Loucy (cell line): ENCODE measurements around the gene RIN3.

Experiments used
- H2AFZ ChIP-seq: fragments of 200-600 bp; sonication (generic); 2 replicates; pipeline ENCODE4 v1.6.0; 2016; ENCODE audit warnings: antibody characterized with exemption, mild to moderate bottlenecking, low read length, moderate library complexity
- H3F3A ChIP-seq: fragments of 200-600 bp; 2 replicates; pipeline ENCODE4 v1.6.0; 2016; ENCODE audit warnings: antibody characterized with exemption, low read depth, mild to moderate bottlenecking
- H3K27me3 ChIP-seq: fragments of 200-600 bp; sonication (generic); 2 replicates; pipeline ENCODE4 v1.6.1; 2014; ENCODE audit warnings: low read length, mild to moderate bottlenecking; ENCODE audit not compliant: insufficient read depth, poor library complexity, severe bottlenecking
- H3K36me3 ChIP-seq: fragments of 200-600 bp; sonication (generic); 2 replicates; pipeline ENCODE4 v1.6.1; 2016; ENCODE audit warnings: low read length; ENCODE audit not compliant: insufficient read depth
- H3K4me1 ChIP-seq: fragments of 200-600 bp; sonication (generic); 2 replicates; pipeline ENCODE4 v1.5.1; 2014; ENCODE audit warnings: low read length, mild to moderate bottlenecking; ENCODE audit not compliant: insufficient read depth, poor library complexity, severe bottlenecking
- H3K4me2 ChIP-seq: fragments of 200-600 bp; sonication (generic); 2 replicates; pipeline ENCODE4 v1.6.0; 2014; ENCODE audit warnings: antibody characterized with exemption, low read length, low read depth, mild to moderate bottlenecking; ENCODE audit not compliant: poor library complexity, severe bottlenecking
- H3K4me3 ChIP-seq: fragments of 200-600 bp; sonication (generic); 2 replicates; pipeline ENCODE4 v1.5.1; 2014; ENCODE audit warnings: low read length, mild to moderate bottlenecking, mixed read lengths; ENCODE audit not compliant: poor library complexity, severe bottlenecking
- H3K79me2 ChIP-seq: fragments of 200-600 bp; sonication (generic); 2 replicates; pipeline ENCODE4 v1.6.1; 2014; ENCODE audit warnings: low read length; ENCODE audit not compliant: insufficient read depth
- H3K9ac ChIP-seq: fragments of 200-600 bp; sonication (generic); 2 replicates; pipeline ENCODE4 v1.6.0; 2014; ENCODE audit warnings: mild to moderate bottlenecking, low read depth, low read length, moderate library complexity; ENCODE audit not compliant: poor library complexity, severe bottlenecking
- H3K9me2 ChIP-seq: fragments of 200-600 bp; sonication (generic); replicated peaks from 2 replicates; pipeline ENCODE4 v1.6.1; 2016; ENCODE audit warnings: low read depth, low read length, mixed read lengths
- H3K9me3 ChIP-seq: fragments of 200-600 bp; sonication (generic); 2 replicates; pipeline ENCODE4 v1.6.1; 2014; ENCODE audit warnings: mild to moderate bottlenecking, antibody characterized with exemption, low read length, low read depth; ENCODE audit not compliant: insufficient read depth
- H4K20me1 ChIP-seq: fragments of 200-600 bp; sonication (generic); 2 replicates; pipeline ENCODE4 v1.6.0; 2014; ENCODE audit warnings: antibody characterized with exemption, low read length, mild to moderate bottlenecking; ENCODE audit not compliant: insufficient read depth, poor library complexity, severe bottlenecking
- CTCF ChIP-seq: fragments of 200-600 bp; sonication (generic); conservative IDR thresholded peaks from 2 replicates; pipeline ENCODE4 v1.5.1; 2014; ENCODE audit warnings: mild to moderate bottlenecking, antibody characterized with exemption, low read length
- EZH2phosphoT487 ChIP-seq: fragments of 200-600 bp; IDR thresholded peaks from 2 replicates; pipeline ENCODE4 v1.6.1; 2018; ENCODE audit warnings: antibody characterized with exemption, mild to moderate bottlenecking, moderate library complexity, borderline replicate concordance

RIN3 gene

DNA sequence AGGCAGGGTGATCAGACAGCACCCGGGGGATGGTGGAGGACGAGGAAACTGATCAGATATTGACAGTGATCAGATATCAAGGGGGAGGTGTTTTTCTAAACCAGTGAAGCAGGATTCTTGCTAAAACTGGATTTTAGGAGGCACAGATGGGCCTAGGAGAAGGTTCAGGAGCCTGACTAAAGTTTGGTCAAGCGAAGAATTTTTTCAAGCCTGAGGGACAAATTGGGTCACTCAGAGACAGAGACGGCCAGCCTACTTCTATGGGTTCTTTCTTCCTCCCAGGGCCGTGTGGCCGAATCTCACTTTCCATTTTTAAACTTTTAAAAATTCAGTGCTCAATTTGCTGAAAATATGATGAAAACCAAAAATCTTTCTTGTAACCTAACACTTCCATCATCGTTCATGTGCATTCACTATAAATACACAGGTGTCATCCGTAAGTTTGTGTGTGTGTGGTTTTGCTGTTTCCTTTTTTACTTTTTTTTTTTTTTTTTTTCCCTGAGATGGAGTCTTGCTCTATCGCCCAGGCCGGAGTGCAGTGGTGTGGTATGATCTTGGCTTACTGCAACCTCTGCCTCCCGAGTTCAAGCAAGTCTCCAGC is 68.5 kb downstream of the RIN3 start:
- no peaks in the 10 kb centered on the region for H3K79me2 ChIP-seq
- TF ChIP-seq EZH2phosphoT487 (no peak), CTCF (no peak)
- H3K27me3 ChIP-seq = no peaks in the 10 kb centered on the region
- no peaks in the 10 kb centered on the region for H3K9me3 ChIP-seq
- no peak overlapping the region for H3K4me2 ChIP-seq
- no peak overlapping the region for H3K9ac ChIP-seq
- H3K9me2 ChIP-seq = no peaks in the 10 kb centered on the region
- no peak overlapping the region for H3K4me3 ChIP-seq
- peaks cover 16% of the 10 kb centered on the region for H3F3A ChIP-seq
- H3K4me1 ChIP-seq = peaks cover 45% of the 10 kb centered on the region
- no peaks in the 10 kb centered on the region for H4K20me1 ChIP-seq
- peaks cover 61% of the 10 kb centered on the region; the same call in 1 of the 2 replicates for H3K36me3 ChIP-seq
- no peak overlapping the region for H2AFZ ChIP-seq

- Histone ChIP-seq H3K9ac (no peak overlapping the region), H3K4me3 (no peak overlapping the region)
- TF ChIP-seq CTCF (no peak), EZH2phosphoT487 (no peak)
Observed at GRCh38 chr14:92582706-92583452, 69.3 kb downstream of the RIN3 start.

GRCh38 chr14:92584220-92584619 is 70.6 kb downstream of the RIN3 start:
- H4K20me1 ChIP-seq = no peaks in the 10 kb centered on the region
- TF ChIP-seq EZH2phosphoT487 (no peak), CTCF (no peak)

More at GRCh38 chr14:92582706-92583452, 69.3 kb downstream of the RIN3 start:
- Histone ChIP-seq H4K20me1 (no peaks in the 10 kb centered on the region), H3K4me2 (no peak overlapping the region), H3K79me2 (no peaks in the 10 kb centered on the region), H3F3A (peaks cover 17% of the 10 kb centered on the region), H3K4me1 (peaks cover 47% of the 10 kb centered on the region), H2AFZ (no peak overlapping the region), H3K36me3 (peaks cover 53% of the 10 kb centered on the region; the same call in 1 of the 2 replicates), H3K9me2 (no peaks in the 10 kb centered on the region), H3K9me3 (no peaks in the 10 kb centered on the region), H3K27me3 (no peaks in the 10 kb centered on the region)

More at GRCh38 chr14:92584220-92584619, 70.6 kb downstream of the RIN3 start:
- Histone ChIP-seq H3K9me3 (no peaks in the 10 kb centered on the region), H3K36me3 (peaks cover 41% of the 10 kb centered on the region; the same call in 1 of the 2 replicates), H3K27me3 (no peaks in the 10 kb centered on the region), H3F3A (peaks cover 17% of the 10 kb centered on the region), H3K4me2 (peak overlapping the region; percentile 74), H3K4me1 (peaks cover 58% of the 10 kb centered on the region), H3K9ac (no peak overlapping the region), H3K4me3 (no peak overlapping the region), H3K79me2 (peaks cover 9% of the 10 kb centered on the region; the same call in 1 of the 2 replicates), H3K9me2 (no peaks in the 10 kb centered on the region), H2AFZ (no peak overlapping the region)
